Measurements from ENCODE around the gene GCNT2. TPM values are rescaled to one million over a fixed set of nuclear protein-coding genes. Genes with fewer than 3 reads are reported as not detected.
"Not testable (repeated sequence)": the region's sequence is repeated elsewhere in the genome, so short reads cannot be mapped to it uniquely, and the experiment has no call there.

GCNT2 gene
- total RNA-seq, 1 donor: 12.7 TPM

GRCh38 chr6:10599046-10599445 lies 77.9 kb downstream of the GCNT2 start:
- no peak for DNase-seq (ENCODE audit: low read depth in 2 of 3, low spot score in 2 of 3)

GRCh38 chr6:10600681-10601080 lies 79.5 kb downstream of the GCNT2 start:
- DNase-seq (ENCODE audit: low read depth in 2 of 3, low spot score in 2 of 3): not testable (repeated sequence)

- peak in 1 of 3 donors; percentile 47 for DNase-seq (ENCODE audit: low read depth in 2 of 3, low spot score in 2 of 3)
Measured at GRCh38 chr6:10603219-10603618, 82.1 kb downstream of the GCNT2 start.

- no peak for DNase-seq (ENCODE audit: low read depth in 2 of 3, low spot score in 2 of 3)
Measured at GRCh38 chr6:10609038-10609437, 87.9 kb downstream of the GCNT2 start.

GRCh38 chr6:10610289-10610688 lies 89.1 kb downstream of the GCNT2 start:
- DNase-seq (ENCODE audit: low read depth in 2 of 3, low spot score in 2 of 3): no peak

- DNase-seq (ENCODE audit: low read depth in 2 of 3, low spot score in 2 of 3): no peak
Measured at GRCh38 chr6:10612161-10612560, 91.0 kb downstream of the GCNT2 start.

- no peak for DNase-seq (ENCODE audit: low read depth in 2 of 3, low spot score in 2 of 3)
Measured at GRCh38 chr6:10613077-10613476, 91.9 kb downstream of the GCNT2 start.

GRCh38 chr6:10613723-10614122 lies 92.6 kb downstream of the GCNT2 start:
- no peak for DNase-seq (ENCODE audit: low read depth in 2 of 3, low spot score in 2 of 3)

- DNase-seq (ENCODE audit: low read depth in 2 of 3, low spot score in 2 of 3): no peak
Measured at GRCh38 chr6:10615675-10616074, 94.5 kb downstream of the GCNT2 start.

GRCh38 chr6:10616266-10616665 lies 95.1 kb downstream of the GCNT2 start:
- DNase-seq (ENCODE audit: low read depth in 2 of 3, low spot score in 2 of 3): not testable (repeated sequence)

DNA sequence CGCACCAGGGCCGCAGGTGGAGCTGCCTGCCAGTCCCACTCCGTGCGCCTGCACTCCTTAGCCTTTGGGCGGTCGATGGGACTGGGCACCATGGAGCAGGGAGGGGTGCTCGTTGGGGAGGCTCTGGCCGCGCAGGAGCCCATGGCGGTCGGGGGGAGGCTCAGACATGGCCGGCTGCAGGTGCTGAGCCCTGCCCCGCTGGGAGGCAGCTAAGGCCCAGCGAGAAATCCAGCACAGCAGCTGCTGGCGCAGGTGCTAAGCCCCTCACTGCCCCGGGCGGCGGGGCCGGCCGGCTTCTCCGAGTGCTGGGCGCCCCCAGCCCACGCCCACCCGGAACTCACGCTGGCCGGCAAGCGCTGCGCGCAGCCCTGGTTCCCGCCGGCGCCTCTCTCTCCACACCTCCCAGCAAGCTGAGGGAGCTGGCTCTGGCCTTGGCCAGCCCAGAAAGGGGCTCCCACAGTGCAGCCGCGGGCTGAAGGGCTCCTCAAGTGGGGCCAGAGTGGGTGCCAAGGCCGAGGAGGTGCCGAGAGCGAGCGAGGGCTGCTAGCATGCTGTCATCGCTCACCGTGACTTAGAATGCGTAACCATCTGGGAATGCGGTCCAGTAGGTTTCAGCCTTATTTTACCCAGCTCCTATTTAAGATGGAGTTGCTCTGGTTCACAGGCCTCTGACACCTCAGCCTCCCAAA lies 96.0 kb downstream of the GCNT2 start:
- DNase-seq (ENCODE audit: low read depth in 2 of 3, low spot score in 2 of 3): no peak

- DNase-seq (ENCODE audit: low read depth in 2 of 3, low spot score in 2 of 3): no peak
Measured at GRCh38 chr6:10618409-10618808, 97.3 kb downstream of the GCNT2 start.

DNA sequence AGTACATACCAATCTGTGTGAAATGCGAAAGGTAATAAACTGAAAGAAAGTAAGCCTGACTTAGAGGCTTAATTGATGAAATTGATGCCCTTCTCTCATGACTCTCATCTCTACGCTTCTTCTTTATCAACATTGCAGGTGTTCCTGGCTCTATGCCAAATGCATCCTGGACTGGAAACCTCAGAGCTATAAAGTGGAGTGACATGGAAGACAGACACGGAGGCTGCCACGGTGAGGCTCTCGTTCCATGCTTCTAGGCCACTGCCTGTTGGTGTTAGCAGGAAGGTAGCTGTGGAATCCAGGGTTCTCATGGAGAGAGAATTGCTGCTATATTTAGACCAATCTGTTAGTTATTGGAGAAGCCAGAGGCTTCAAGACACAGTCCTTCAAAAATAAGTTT lies 100.1 kb downstream of the GCNT2 start:
- no peak for DNase-seq (ENCODE audit: low read depth in 2 of 3, low spot score in 2 of 3)

DNA sequence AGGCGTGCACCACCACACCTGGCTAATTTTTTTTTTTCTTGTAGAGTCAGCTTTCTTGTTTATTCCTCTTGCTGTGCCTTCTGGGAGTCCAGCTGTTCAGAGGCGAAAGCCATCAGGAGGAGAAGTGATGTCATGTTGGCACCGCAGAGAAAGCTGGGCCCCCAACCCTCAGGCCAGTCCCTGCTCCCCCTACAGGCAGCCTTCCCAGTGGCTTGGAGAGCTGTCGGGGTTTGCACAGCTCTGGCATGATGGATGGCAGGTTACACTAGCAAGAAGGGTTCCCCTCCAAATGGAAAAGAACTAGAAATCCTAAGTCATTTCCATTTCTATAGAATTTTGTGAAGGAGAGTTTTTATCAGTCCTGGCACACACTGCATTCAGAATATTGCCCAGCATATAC lies 100.7 kb downstream of the GCNT2 start:
- no peak for DNase-seq (ENCODE audit: low read depth in 2 of 3, low spot score in 2 of 3)

DNA sequence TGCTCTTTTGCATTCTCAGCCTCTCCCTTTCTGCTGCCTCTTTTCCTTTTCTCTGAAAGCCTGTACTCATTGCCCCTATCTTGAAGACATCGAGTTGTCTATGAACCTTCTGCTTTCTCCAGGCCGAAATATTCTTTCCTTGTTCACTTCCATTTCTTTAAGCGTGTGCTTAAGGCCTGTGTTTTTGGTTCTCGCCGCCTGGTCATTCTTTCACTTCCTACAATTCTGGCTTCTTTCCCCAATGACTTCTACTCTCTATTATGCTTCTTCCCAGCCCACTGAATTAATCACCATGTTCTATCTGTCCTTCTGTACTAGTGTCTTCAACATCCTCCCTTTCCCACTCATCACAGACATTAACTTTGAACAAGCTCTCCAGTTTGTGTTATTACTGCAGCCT lies 103.7 kb downstream of the GCNT2 start:
- no peak for DNase-seq (ENCODE audit: low read depth in 2 of 3, low spot score in 2 of 3)

DNA sequence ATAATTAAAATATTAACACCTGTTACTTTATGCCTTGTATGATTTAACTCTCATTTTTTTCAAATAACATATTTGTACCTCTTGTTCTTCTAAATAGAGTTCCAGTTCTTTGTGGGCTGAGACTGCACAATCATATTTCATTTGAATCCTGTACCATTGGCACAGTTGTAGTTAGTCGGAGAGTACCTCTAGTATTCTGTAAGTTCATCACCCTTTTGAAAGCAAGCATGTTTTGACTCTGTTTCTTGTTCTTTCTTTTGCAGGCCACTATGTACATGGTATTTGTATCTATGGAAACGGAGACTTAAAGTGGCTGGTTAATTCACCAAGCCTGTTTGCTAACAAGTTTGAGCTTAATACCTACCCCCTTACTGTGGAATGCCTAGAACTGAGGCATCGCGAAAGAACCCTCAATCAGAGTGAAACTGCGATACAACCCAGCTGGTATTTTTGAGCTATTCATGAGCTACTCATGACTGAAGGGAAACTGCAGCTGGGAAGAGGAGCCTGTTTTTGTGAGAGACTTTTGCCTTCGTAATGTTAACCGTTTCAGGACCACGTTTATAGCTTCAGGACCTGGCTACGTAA lies 105.1 kb downstream of the GCNT2 start:
- DNase-seq (ENCODE audit: low read depth in 2 of 3, low spot score in 2 of 3): no peak

DNA sequence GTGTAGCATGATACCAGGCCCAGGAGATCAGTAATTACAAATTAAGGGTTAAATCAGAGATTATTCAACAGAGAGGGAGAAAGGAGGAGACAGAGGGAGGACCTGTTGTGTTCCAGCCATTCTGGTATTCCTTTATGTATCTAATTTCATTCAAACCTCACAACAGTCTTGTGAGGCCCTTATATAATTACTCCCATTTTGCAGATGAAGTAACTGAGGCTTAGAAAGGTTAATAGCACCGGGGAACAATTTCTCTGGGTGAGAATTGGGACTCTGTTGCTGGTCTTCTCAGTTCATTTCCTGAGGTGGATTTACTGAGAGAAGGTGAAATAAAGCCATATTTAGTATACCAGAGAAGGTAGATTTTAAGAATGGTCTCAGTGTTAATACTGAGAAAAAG lies 106.6 kb downstream of the GCNT2 start:
- DNase-seq (ENCODE audit: low read depth in 2 of 3, low spot score in 2 of 3): no peak

- DNase-seq (ENCODE audit: low read depth in 2 of 3, low spot score in 2 of 3): no peak
Measured at GRCh38 chr6:10630178-10630577, 109.0 kb downstream of the GCNT2 start.

DNA sequence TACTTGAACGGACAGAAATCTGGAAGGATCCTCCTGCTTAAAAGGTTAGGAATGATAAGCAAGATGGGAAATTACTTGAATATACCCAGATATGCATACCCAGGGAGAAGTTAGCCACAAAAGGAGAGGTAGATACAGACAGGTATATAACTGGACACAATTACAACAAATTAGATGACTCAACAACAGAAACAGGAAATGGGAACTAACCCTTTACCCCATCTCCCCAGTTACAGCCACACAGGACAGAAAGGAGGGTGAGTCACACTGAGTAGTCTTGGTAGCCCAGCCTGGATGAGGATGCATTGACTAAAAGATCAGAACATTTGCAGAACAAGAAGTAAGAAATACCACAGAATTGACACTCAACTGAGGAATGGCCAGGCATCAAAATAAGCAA lies 112.1 kb downstream of the GCNT2 start:
- DNase-seq (ENCODE audit: low read depth in 2 of 3, low spot score in 2 of 3): peak in 2 of 3 donors; percentile 43 to 52

- DNase-seq (ENCODE audit: low read depth in 2 of 3, low spot score in 2 of 3): peak in 1 of 3 donors; percentile 22
Measured at GRCh38 chr6:10640412-10640811, 119.3 kb downstream of the GCNT2 start.

DNA sequence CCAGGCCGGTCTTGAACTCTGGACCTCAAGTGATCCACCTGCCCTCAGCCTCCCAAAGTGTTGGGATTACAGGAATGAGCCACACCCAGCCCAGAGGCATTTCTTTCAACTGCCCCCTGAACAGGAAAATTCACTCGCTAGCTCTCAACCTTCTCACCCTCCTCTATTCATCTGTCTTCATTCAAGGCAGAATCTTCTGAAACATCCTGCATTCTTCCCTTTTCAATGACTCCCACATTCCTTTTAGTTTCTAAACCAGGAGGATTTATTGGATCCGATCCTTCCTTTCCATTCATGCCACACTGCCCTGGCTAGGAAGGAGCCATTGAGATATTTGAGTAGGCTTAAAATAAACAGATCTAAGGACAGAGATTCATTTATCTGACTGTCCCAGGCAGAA lies 120.4 kb downstream of the GCNT2 start:
- no peak for DNase-seq (ENCODE audit: low read depth in 2 of 3, low spot score in 2 of 3)

GRCh38 chr6:10643201-10643651 lies 122.1 kb downstream of the GCNT2 start:
- peak in 2 of 3 donors; percentile 63 to 89 for DNase-seq (ENCODE audit: low read depth in 2 of 3, low spot score in 2 of 3)

- DNase-seq (ENCODE audit: low read depth in 2 of 3, low spot score in 2 of 3): no peak
Measured at GRCh38 chr6:10644225-10644624, 123.1 kb downstream of the GCNT2 start.

Data from hematopoietic multipotent progenitor cell (in vitro differentiated cells).